ENCODE results near the gene CST8.

DNA sequence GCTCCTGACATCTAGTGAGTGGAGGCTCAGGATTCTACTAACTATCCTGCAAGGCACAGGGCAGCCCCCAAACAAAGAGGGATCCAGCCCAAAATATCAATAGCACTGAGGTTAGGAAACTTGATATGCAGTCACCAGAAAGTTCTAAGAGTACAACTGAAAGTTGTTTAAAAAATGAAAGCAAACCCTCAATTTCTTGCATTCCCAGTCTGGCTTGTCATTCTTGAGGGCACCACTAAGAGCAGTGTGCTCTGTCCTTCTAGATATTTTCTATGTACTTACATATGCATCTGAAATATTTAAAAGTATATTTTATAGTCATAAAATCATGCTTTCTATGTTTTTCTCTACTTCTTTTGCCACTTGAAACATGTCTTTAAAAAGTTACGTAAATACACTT lies 35.9 kb downstream of the CST8 start:
- TF ChIP-seq, protein P1, sequence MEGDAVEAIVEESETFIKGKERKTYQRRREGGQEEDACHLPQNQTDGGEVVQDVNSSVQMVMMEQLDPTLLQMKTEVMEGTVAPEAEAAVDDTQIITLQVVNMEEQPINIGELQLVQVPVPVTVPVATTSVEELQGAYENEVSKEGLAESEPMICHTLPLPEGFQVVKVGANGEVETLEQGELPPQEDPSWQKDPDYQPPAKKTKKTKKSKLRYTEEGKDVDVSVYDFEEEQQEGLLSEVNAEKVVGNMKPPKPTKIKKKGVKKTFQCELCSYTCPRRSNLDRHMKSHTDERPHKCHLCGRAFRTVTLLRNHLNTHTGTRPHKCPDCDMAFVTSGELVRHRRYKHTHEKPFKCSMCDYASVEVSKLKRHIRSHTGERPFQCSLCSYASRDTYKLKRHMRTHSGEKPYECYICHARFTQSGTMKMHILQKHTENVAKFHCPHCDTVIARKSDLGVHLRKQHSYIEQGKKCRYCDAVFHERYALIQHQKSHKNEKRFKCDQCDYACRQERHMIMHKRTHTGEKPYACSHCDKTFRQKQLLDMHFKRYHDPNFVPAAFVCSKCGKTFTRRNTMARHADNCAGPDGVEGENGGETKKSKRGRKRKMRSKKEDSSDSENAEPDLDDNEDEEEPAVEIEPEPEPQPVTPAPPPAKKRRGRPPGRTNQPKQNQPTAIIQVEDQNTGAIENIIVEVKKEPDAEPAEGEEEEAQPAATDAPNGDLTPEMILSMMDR (conservative IDR thresholded peaks at IDR 0.05; ENCODE audit: low read length) = no peak
- TF ChIP-seq EZH2phosphoT487 (IDR thresholded peaks at IDR 0.05; ENCODE audit: borderline replicate concordance) = no peak

Measured in Loucy (cell line).